Trophoblast cell (in vitro differentiated cells and primary cell): ENCODE data around the gene USH2A.

Source experiments
- DNase-seq, 2 donors: peaks; one replicate each; pipeline ENCODE4 v3.0.0-alpha.2; 2016
- H2AFZ ChIP-seq: 2 replicates; pipeline ENCODE4 v1.6.1; 2013; ENCODE audit warnings: low read length, moderate library complexity, mild to moderate bottlenecking; ENCODE audit not compliant: insufficient read depth, poor library complexity
- H2AK5ac ChIP-seq: 2 replicates; pipeline ENCODE4 v1.6.1; 2013; ENCODE audit warnings: mild to moderate bottlenecking, low read length
- H2BK120ac ChIP-seq: 2 replicates; pipeline ENCODE4 v1.6.1; 2013; ENCODE audit warnings: low read length, mild to moderate bottlenecking, moderate library complexity; ENCODE audit not compliant: insufficient read depth, poor library complexity
- H2BK12ac ChIP-seq: 2 replicates; pipeline ENCODE4 v1.6.1; 2013; ENCODE audit warnings: mild to moderate bottlenecking, low read length, moderate library complexity
- H2BK5ac ChIP-seq: 2 replicates; pipeline ENCODE4 v1.6.1; 2013; ENCODE audit warnings: low read length, low read depth, moderate library complexity, mild to moderate bottlenecking; ENCODE audit not compliant: poor library complexity
- H3K14ac ChIP-seq: 2 replicates; pipeline ENCODE4 v1.6.1; 2013; ENCODE audit warnings: mild to moderate bottlenecking, low read length
- H3K18ac ChIP-seq: 2 replicates; pipeline ENCODE4 v1.6.1; 2013; ENCODE audit warnings: mild to moderate bottlenecking, low read length
- H3K23ac ChIP-seq: 2 replicates; pipeline ENCODE4 v1.6.1; 2013; ENCODE audit warnings: low read length
- H3K27ac ChIP-seq: 2 replicates; pipeline ENCODE4 v1.5.1; 2013; ENCODE audit warnings: low read depth, mild to moderate bottlenecking, inconsistent platforms, low read length, moderate library complexity
- H3K27me3 ChIP-seq: 2 replicates; pipeline ENCODE4 v1.6.1; 2013; ENCODE audit warnings: inconsistent platforms, mild to moderate bottlenecking, low read length, moderate library complexity; ENCODE audit not compliant: insufficient read depth
- H3K36me3 ChIP-seq, 2 experiments: 1 replicate in 1 of 2; 2 replicates in 1 of 2; pipeline ENCODE4 v1.6.1; 2013; ENCODE audit warnings: low read length in 2 of 2, mild to moderate bottlenecking in 2 of 2, moderate library complexity in 1 of 2; ENCODE audit not compliant: insufficient read depth in 2 of 2, control insufficient read depth in 1 of 2
- H3K4ac ChIP-seq: 2 replicates; pipeline ENCODE4 v1.6.1; 2013; ENCODE audit warnings: low read depth, mild to moderate bottlenecking, low read length, moderate library complexity
- H3K4me1 ChIP-seq, 2 experiments: 1 replicate in 1 of 2; 2 replicates in 1 of 2; pipeline ENCODE4 v1.6.1; 2013; ENCODE audit warnings: low read length in 2 of 2, mild to moderate bottlenecking in 2 of 2, moderate library complexity in 1 of 2; ENCODE audit not compliant: insufficient read depth in 2 of 2, control insufficient read depth in 1 of 2
- H3K4me2 ChIP-seq: 2 replicates; pipeline ENCODE4 v1.6.1; 2013; ENCODE audit warnings: inconsistent platforms, mild to moderate bottlenecking, low read length, moderate library complexity
- H3K4me3 ChIP-seq: 2 replicates; pipeline ENCODE4 v1.5.1; 2013; ENCODE audit warnings: mild to moderate bottlenecking, low read depth, low read length, inconsistent platforms
- H3K79me1 ChIP-seq: one replicate; pipeline ENCODE4 v1.6.1; 2013; ENCODE audit warnings: low read length
- H3K79me2 ChIP-seq: 2 replicates; pipeline ENCODE4 v1.6.1; 2013; ENCODE audit warnings: low read length, mild to moderate bottlenecking; ENCODE audit not compliant: control insufficient read depth, insufficient read depth, poor library complexity
- H3K9ac ChIP-seq: 2 replicates; pipeline ENCODE4 v1.6.1; 2013; ENCODE audit warnings: mild to moderate bottlenecking, low read length
- H3K9me3 ChIP-seq: 2 replicates; pipeline ENCODE4 v1.6.1; 2013; ENCODE audit warnings: low read depth, mild to moderate bottlenecking, control low read depth, inconsistent platforms, low read length; ENCODE audit not compliant: insufficient read depth
- H4K12ac ChIP-seq: 2 replicates; pipeline ENCODE4 v1.6.1; 2013; ENCODE audit warnings: low read depth, mild to moderate bottlenecking, low read length, moderate library complexity
- H4K8ac ChIP-seq: 2 replicates; pipeline ENCODE4 v1.6.1; 2013; ENCODE audit warnings: low read depth, mild to moderate bottlenecking, low read length, moderate library complexity
- H4K91ac ChIP-seq: one replicate; pipeline ENCODE4 v1.6.1; 2013; ENCODE audit warnings: low read depth, mild to moderate bottlenecking, low read length, moderate library complexity
- WGBS: extraction: QIAGEN DNeasy Blood & Tissue Kit; methylation state at CpG from one replicate; pipeline ENCODE4 v1.1.7; 2013; ENCODE audit warnings: missing lambda C conversion rate; ENCODE audit not compliant: insufficient read length, insufficient coverage; ENCODE audit errors: extremely low coverage; 5-methylcytosine and 5-hydroxymethylcytosine counted together

The USH2A gene

GRCh38 chr1:215754112-215754511, 669.1 kb downstream of the USH2A start:
- no peak overlapping the region for H3K4ac ChIP-seq
- H4K91ac ChIP-seq: no peak overlapping the region
- no peak overlapping the region for H3K9ac ChIP-seq
- no peak overlapping the region for H4K8ac ChIP-seq
- H2AK5ac ChIP-seq: no peak overlapping the region
- H3K23ac ChIP-seq: no peak overlapping the region
- H3K36me3 ChIP-seq: no peaks in the 10 kb centered on the region
- H3K9me3 ChIP-seq: no peaks in the 10 kb centered on the region
- H4K12ac ChIP-seq: no peak overlapping the region
- H2BK12ac ChIP-seq: no peak overlapping the region
- H2AFZ ChIP-seq: no peak overlapping the region
- no peaks in the 10 kb centered on the region for H3K27me3 ChIP-seq
- no peaks in the 10 kb centered on the region for H3K79me2 ChIP-seq
- H3K18ac ChIP-seq: no peak overlapping the region
- no peaks in the 10 kb centered on the region for H3K4me1 ChIP-seq
- H2BK5ac ChIP-seq: no peak overlapping the region
- no peaks in the 10 kb centered on the region for H3K79me1 ChIP-seq
- H3K4me2 ChIP-seq: no peak overlapping the region
- no CpG with 5 or more reads among the region's 4 CpGs for WGBS
- no peak for DNase-seq
- no peak overlapping the region for H2BK120ac ChIP-seq
- H3K4me3 ChIP-seq: no peak overlapping the region
- H3K14ac ChIP-seq: no peak overlapping the region
- H3K27ac ChIP-seq: no peak overlapping the region

GRCh38 chr1:215749414-215749813, 673.8 kb downstream of the USH2A start:
- Histone ChIP-seq H3K27ac (no peak overlapping the region), H3K79me2 (no peaks in the 10 kb centered on the region), H3K14ac (no peak overlapping the region), H4K8ac (no peak overlapping the region), H3K79me1 (no peaks in the 10 kb centered on the region), H2BK120ac (no peak overlapping the region), H3K4me1 (no peaks in the 10 kb centered on the region), H3K18ac (no peak overlapping the region), H3K9me3 (no peaks in the 10 kb centered on the region), H3K4me3 (no peak overlapping the region), H2BK12ac (no peak overlapping the region), H3K4me2 (no peak overlapping the region), H2AK5ac (no peak overlapping the region), H4K91ac (no peak overlapping the region), H3K23ac (no peak overlapping the region), H4K12ac (no peak overlapping the region), H3K9ac (no peak overlapping the region), H3K4ac (no peak overlapping the region), H2BK5ac (no peak overlapping the region), H3K36me3 (no peaks in the 10 kb centered on the region), H2AFZ (no peak overlapping the region), H3K27me3 (no peaks in the 10 kb centered on the region)
- no CpG with 5 or more reads among the region's 4 CpGs for WGBS
- peak; percentile 10 to 43 for DNase-seq

DNA sequence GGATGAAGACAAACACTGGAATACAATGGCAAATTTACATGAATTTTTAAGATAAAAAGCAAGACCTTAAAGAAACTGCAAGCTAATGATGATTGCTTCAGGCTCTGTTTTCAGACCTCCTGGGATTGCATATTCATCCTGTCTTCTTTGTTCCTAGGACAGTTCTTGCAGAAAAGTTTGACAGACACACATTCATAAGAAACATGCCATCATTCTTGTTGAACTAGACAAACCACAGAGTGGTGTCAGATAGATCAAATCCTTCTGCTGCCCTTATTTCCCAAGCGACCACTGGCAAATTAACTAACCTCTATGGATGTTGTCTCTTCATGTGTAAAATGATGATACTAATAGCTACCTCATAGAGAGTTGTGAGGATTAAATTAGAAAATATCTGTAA, 674.8 kb downstream of the USH2A start:
- H3K23ac ChIP-seq: no peak overlapping the region
- no CpG with 5 or more reads among the region's 1 CpG for WGBS
- H3K4me1 ChIP-seq: no peaks in the 10 kb centered on the region
- no peak overlapping the region for H2BK12ac ChIP-seq
- H3K4ac ChIP-seq: no peak overlapping the region
- no peak overlapping the region for H3K9ac ChIP-seq
- H4K12ac ChIP-seq: no peak overlapping the region
- H3K79me1 ChIP-seq: no peaks in the 10 kb centered on the region
- no peaks in the 10 kb centered on the region for H3K9me3 ChIP-seq
- H3K79me2 ChIP-seq: no peaks in the 10 kb centered on the region
- no peak overlapping the region for H2AFZ ChIP-seq
- no peaks in the 10 kb centered on the region for H3K36me3 ChIP-seq
- H3K18ac ChIP-seq: no peak overlapping the region
- no peak overlapping the region for H2AK5ac ChIP-seq
- no peak overlapping the region for H3K14ac ChIP-seq
- H4K8ac ChIP-seq: no peak overlapping the region
- no peak overlapping the region for H2BK5ac ChIP-seq
- H3K27me3 ChIP-seq: no peaks in the 10 kb centered on the region
- no peak overlapping the region for H2BK120ac ChIP-seq
- H4K91ac ChIP-seq: no peak overlapping the region
- H3K27ac ChIP-seq: no peak overlapping the region
- H3K4me2 ChIP-seq: no peak overlapping the region
- peak in 1 of 2 donors; percentile 44 for DNase-seq
- no peak overlapping the region for H3K4me3 ChIP-seq

GRCh38 chr1:215744419-215744818, 678.8 kb downstream of the USH2A start:
- Histone ChIP-seq H2AFZ (no peak overlapping the region), H3K36me3 (no peaks in the 10 kb centered on the region), H3K9ac (no peak overlapping the region), H2AK5ac (no peak overlapping the region), H3K4me3 (no peak overlapping the region), H3K79me2 (no peaks in the 10 kb centered on the region), H3K23ac (no peak overlapping the region), H2BK5ac (no peak overlapping the region), H3K4me2 (no peak overlapping the region), H3K14ac (no peak overlapping the region), H2BK120ac (no peak overlapping the region), H3K18ac (no peak overlapping the region), H4K8ac (no peak overlapping the region), H3K4ac (no peak overlapping the region), H3K27me3 (no peaks in the 10 kb centered on the region), H4K91ac (no peak overlapping the region), H3K79me1 (no peaks in the 10 kb centered on the region), H3K9me3 (no peaks in the 10 kb centered on the region), H3K27ac (no peak overlapping the region), H3K4me1 (no peaks in the 10 kb centered on the region), H4K12ac (no peak overlapping the region), H2BK12ac (no peak overlapping the region)
- peak in 1 of 2 donors; percentile 43 for DNase-seq
- WGBS: no CpG with 5 or more reads among the region's 1 CpG
